GM21529 (cell line): ENCODE results near the gene KRT36.

Experiments used
- ATAC-seq: cut with Tn5 transposase; IDR thresholded peaks from one replicate; pipeline ENCODE4 v1.9.1; 2021; ENCODE audit not compliant: unreplicated experiment

The KRT36 gene

GRCh38 chr17:41480136-41480535 lies 9.6 kb downstream of the KRT36 start:
- no peak for ATAC-seq

DNA sequence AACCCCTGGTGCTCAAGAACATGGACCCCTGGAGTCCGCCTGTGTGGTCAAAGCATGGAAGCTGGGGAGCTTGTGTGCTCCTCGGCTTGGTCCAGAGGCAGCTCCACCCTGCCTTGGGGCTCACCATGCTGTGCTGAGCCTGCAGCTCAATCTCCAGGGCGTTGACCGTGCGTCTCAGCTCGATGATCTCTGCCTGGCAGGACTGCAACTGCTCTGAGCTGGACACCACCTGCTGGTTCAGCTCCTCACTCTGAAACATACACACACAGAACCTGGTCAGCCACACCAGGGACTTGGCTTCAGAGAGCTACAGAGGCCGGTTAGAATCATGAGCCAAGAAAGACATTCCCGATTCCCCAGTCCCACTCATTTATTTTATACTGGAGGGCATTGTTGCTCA lies 11.5 kb downstream of the KRT36 start:
- no peak for ATAC-seq

- ATAC-seq, result no peak
These were observed 12.6 kb downstream of the KRT36 start for GRCh38 chr17:41476866-41477815.

DNA sequence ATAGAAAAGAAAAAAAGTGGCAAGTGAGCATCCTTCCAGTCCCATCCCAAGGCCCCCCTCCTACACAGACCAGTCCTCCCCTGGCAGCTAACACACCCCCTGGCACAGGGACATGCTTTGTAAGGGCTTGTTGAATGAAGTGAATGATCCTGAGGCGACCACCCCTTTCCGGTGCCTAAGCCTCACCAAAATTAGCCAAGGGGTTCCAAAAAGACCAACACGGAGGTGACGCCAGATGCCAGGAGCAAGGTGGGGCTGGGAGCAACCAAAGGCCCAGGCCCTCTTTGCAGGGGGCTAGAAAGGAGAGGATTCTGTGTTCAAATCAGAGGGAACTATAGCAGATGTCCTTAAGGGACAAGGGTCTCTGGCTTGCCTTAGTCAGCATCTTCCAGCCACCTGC lies 14.3 kb downstream of the KRT36 start:
- no peak for ATAC-seq

DNA sequence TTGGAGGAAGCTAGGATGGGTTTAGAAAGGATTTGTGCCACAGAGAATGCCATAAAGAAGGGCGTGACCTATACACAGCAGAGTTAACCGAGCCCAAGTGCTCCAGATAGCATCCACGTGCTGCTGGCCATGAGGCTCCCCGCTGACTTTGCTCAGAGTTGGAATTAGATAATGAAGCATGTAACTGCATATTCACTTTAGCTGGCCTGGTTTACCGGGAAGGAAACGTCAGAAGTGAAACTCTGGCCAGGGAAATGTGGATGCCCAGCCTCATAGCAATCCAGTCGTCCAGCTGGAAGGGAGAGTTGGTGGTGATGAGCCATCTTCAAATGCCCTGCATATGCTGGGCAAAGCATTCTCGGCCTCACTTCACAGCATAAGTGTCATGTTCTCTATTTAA lies 14.8 kb downstream of the KRT36 start:
- ATAC-seq, result no peak

DNA sequence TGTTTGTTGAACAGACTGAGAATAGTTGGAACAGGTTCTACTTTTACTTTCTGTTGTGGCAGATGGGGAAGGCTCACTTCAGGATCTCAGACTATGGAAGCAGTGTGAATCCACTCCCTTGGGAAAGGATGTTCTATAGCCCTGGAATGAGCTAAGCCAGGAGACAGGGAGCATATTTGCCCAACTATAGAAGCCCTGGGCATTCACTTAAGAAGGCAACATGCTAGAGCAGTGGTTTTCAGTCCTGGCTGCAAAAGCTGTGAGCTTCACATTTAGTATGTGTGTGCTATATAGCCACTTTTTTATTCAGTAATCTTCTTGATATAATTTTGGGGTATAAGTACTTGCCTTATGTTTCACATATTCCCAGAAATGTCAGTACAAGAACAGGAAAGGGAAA lies 21.4 kb downstream of the KRT36 start:
- ATAC-seq, result no peak

DNA sequence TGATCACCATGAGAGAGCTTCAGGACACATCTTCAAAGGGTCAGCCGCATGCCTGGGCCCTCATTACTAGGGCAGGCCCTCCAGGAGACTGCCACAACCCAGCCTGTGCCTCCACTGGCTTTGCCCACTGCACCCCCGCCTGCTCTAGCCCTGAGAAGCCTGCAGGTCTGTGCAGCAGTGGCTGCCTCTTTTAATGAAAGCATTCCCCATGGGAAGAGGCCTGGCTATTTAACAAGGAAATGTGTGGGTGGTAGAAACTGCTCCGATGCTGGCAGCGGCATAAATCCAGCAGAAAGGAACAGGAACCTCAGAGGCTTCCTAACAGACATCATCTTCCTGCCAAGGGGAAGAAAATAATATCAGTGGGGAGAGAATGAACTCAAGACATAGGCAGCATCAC lies 22.1 kb downstream of the KRT36 start:
- no peak for ATAC-seq

GRCh38 chr17:41466988-41467387 lies 22.7 kb downstream of the KRT36 start, which contains the start of gene KRT32:
KRT32 (minus strand) TSS chr17:41467386; CDS start chr17:41467325, 61 bp downstream.
- no peak for ATAC-seq

DNA sequence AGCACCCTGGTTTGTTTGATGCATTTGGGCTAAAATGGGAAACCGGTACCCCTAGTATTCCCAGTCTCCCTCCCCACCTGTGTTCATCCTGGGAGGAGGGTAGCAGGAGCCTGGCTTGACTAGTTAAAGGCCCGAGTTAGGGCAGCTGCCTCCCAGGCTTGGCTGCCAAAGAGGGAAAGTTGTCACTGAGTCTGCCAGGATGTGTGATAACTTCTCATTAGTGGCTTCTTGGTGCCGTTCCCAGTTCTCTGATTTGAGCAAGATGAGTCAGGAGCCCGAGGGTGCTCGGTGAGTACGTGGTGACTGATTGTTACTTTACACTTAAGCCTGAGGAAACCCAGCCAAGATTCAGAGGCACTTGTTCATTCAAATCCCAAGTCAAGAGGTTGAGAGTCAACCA lies 25.0 kb downstream of the KRT36 start:
- no peak for ATAC-seq

GRCh38 chr17:41464173-41464572 lies 25.5 kb downstream of the KRT36 start:
- no peak for ATAC-seq

GRCh38 chr17:41463746-41464145 lies 26.0 kb downstream of the KRT36 start:
- ATAC-seq, result no peak

DNA sequence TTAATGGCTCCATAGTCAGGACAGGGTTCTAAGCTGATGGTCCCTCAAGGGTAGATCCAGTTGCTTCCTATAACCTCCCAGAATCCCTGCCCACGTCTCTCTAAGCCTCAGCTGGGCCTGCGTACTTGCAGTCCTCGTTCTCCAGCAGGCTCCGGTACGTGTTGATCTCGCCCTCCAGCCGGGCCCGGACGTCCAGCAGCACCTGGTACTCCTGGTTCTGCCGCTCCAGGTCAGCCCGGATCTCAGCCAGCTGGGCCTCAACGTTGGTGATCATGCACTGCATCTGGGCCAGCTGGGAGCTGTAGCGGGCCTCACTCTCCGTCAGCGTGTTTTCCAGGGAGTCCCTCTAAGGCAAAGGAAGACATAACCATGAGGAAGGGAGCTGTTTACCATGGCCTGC lies 27.0 kb downstream of the KRT36 start:
- no peak for ATAC-seq

DNA sequence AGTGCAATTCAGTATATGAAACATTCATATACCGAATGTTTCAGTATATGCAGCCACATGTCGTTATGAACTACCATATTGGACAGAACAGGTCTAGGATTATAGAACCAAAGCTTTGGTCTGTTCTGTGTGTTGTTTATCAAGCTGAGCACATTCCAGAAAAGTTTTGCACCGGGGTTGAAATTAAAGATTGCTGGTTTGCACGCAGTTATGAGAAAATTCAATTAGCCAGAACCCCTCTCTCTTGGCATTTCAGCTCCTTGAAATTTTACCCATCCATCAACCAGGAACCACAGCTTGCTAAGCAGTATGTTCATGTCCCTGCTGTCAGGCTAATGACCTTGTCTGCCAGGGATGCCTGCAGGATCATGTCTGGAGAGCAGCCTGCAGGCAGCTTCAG lies 32.0 kb downstream of the KRT36 start:
- no peak for ATAC-seq

- ATAC-seq, result no peak
These were observed 33.5 kb downstream of the KRT36 start for GRCh38 chr17:41456204-41456603.

GRCh38 chr17:41455236-41455635 lies 34.5 kb downstream of the KRT36 start:
- ATAC-seq, result no peak

DNA sequence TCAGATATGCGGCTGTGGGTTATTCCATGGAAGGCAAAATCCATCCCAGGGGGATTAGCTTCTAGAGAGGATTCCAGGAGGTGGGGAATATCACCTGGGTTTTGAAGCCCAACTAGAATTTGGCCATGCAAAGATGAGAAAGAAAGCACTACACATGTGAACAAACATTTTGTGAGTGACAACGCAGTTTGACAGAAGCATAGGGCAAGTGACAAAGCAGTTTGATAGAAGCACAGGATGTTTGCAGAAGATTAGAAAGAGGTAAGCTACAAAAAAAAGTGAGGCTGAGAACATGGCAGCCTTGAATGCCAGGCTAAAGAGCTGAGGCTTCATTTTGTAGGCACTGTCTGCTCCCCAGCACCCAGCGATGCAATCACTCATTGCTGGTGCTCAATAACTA lies 36.6 kb downstream of the KRT36 start:
- ATAC-seq, result no peak

DNA sequence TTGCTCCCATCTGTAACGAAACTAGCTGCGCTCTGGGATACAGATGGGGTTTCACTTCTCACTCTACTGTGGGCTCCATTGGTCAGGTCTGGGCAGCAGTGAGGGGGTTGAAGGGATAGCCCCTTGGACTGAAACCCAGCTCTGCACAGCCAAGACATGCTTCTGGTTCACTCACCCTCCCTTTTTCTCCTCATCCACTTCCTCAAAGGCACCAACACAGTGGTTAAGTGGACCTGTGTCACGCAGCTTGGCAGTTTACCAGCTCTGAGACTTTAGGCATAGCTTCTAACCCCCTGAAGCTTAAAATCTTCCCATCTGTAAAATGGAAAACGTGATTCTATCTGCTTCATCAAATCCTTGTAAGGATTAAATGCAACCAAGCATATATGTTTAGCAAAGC lies 37.4 kb downstream of the KRT36 start:
- ATAC-seq, result no peak

GRCh38 chr17:41451154-41451728 lies 38.5 kb downstream of the KRT36 start:
- ATAC-seq, result no peak

GRCh38 chr17:41449008-41449407 lies 40.7 kb downstream of the KRT36 start:
- ATAC-seq, result no peak

- ATAC-seq, result no peak
These were observed 41.2 kb downstream of the KRT36 start for GRCh38 chr17:41448506-41448905.

DNA sequence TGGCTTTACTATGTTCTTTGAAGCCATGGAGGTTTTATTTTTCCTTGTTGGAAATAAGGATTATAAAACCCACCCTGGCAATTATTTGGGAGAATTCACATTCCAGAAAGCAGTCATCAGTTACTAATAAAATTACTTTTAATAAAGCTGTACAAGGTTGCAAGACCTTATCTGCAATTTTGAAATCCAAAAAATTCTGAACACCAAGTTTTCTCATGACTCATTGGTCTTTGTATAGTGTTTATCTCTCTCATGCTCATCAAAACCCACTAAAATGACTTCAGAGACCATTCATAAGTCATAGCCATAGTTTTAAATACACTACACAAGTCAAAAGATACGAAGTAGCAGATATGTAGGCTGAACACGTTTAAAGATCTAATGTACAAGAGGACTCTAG lies 42.9 kb downstream of the KRT36 start:
- no peak for ATAC-seq

- ATAC-seq, result no peak
These were observed 45.1 kb downstream of the KRT36 start for GRCh38 chr17:41444640-41445039.
